Measurements from ENCODE around the gene TRIM29. TPM values are rescaled to one million over a fixed set of nuclear protein-coding genes. Genes with fewer than 3 reads are reported as not detected.

TRIM29 gene
- total RNA-seq, 1 experiment from 2014 or later: not detected

GRCh38 chr11:120097721-120098385, 40.1 kb downstream of the TRIM29 start:
- DNase-seq (ENCODE audit: low read depth): no peak

- no peak for DNase-seq (ENCODE audit: low read depth)
Measured at GRCh38 chr11:120096369-120097191, 41.3 kb downstream of the TRIM29 start.

DNA sequence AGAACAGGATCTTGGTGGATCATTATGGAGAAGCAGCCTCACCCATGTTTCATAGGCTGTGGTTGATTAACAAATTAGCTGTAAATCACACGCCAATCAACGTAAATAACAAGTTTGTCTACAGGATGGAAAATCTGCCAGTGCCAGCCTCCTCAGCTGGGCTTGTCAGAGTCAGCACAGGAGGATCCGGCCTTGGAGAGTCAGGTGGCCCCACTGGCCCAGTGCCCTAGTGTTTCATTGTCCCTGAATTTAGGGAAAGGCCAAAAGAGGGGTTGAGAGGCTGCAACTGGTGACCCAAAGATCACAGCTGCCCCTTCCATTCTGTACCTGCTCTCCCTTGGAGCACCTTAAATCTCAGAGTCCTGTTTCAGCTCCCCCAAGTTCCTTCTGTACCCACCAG, 42.4 kb downstream of the TRIM29 start:
- DNase-seq (ENCODE audit: low read depth): no peak

DNA sequence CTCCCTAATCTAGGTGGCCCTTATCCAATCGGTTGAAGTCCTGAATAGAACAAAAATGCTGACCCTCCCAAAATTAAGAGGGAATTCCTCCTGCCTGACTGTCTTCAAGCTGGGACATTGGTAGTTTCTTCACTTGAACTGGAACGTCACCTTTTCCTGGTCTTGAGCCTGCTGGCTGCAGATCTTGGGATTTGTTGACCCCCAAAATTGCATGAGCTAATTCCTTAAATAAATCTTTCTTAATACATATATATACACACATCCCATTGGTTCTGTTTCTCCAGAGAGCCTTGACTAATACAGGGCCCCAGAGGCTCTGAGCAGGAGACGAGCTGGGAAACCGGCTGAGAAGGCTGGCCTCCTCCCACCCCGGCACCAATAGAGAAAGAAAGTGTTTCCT, 46.2 kb downstream of the TRIM29 start:
- no peak for DNase-seq (ENCODE audit: low read depth)

DNA sequence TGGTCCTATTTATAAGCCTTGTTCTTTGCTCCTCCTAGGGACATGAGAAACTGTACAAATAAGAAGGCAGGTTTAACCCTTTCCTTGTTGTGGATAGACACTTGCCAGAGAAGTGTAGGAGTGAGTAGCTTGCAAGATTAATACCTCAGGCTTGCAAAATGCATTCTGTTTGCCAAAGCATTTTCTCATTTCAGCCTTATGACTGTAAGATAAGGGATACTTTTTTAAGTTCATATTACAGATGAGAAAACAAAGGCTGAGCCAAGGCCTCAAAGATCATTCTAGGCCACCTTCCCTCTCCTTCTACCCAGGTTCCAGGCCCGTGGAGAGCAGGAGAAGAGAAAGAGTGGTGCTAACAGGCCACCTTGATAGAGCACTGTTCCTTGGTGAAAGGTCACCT, 46.8 kb downstream of the TRIM29 start:
- DNase-seq (ENCODE audit: low read depth): no peak

GRCh38 chr11:120090411-120090810, 47.5 kb downstream of the TRIM29 start:
- DNase-seq (ENCODE audit: low read depth): no peak

DNA sequence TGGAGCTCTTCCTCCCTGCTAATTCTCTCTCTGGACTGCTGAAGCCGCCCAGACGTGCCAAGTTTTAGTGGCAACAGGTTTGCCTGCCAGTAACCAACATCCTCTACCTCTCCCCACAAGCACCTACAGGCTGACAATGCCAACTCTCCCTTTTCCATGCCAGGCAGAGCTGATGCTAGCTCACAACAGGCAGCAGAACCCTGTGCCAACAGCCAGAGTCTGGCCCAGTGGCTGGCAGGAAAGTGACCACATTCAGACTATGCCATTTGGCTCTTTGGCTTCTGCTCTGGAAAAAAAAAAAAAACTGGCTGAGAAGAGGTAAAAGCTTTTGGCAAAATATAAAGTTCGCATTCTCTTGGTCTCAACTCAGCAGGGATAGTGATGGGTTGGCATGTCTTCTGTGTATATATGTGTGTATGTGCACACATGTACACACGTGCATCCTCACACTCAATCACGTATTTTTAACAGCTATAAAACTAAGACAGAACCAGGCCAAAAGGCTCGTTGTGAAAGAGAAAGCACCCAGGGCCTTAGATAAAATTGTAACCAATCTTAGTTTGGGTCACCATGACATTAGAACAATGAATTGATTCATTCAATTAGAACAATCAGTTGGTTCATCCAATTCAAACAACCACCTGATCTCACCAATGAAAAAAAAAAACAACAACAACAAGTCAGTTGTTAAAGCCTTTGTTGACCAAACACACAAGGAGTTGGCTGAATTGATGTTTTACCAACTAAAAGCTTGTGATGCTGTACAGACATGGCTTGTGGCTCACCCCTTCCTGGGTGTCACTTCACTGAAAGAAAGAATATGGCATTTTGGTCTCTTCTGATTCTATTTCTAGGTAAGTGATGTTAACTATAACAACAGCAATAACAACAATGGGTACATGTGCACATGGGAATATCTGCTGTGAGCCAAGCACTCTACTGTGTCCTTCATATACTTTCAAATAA, 48.6 kb downstream of the TRIM29 start:
- DNase-seq (ENCODE audit: low read depth): no peak

DNA sequence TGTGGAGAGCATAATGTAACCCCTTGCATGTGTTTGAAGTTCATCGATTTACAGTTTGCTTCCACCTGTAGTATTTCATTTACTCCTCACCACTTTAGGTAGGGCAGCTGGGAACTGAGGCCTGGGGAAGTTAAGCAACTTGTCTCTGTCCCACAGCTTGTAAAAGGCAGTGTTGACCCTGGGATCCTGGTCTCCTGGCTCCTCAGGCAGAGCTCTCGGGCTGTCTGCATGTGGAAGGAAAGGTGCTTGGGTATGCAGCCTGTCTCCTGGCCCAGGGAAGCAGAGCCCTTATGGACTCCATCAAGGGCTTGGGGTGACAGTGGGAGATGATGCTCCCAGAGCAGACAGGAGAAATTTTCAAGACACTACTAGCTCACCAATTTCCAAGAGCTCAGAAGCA, 49.9 kb downstream of the TRIM29 start:
- DNase-seq (ENCODE audit: low read depth): no peak

DNA sequence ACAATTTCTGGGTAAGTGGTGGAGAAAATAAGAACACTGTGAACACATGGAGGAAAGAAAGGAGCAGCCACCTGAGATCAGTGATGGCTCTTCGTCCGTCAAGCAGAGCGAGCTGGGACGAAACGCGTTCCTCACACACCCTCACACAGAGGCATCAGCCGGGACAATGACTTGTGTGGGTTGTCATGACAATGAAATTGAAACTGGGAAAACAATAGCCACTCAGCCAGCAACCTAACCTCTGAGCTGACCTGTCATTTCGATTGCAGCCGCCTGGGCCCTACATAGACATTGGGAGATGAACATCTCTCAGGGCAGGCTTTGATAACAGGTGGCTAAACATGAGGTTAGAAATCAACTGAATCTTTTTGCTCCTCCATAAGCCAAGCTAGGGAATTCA, 51.3 kb downstream of the TRIM29 start:
- no peak for DNase-seq (ENCODE audit: low read depth)

- DNase-seq (ENCODE audit: low read depth): no peak
Measured at GRCh38 chr11:120079750-120080610, 57.9 kb downstream of the TRIM29 start.

GRCh38 chr11:120078397-120078796, 59.5 kb downstream of the TRIM29 start:
- DNase-seq (ENCODE audit: low read depth): no peak

GRCh38 chr11:120074076-120074475, 63.8 kb downstream of the TRIM29 start:
- DNase-seq (ENCODE audit: low read depth): no peak

DNA sequence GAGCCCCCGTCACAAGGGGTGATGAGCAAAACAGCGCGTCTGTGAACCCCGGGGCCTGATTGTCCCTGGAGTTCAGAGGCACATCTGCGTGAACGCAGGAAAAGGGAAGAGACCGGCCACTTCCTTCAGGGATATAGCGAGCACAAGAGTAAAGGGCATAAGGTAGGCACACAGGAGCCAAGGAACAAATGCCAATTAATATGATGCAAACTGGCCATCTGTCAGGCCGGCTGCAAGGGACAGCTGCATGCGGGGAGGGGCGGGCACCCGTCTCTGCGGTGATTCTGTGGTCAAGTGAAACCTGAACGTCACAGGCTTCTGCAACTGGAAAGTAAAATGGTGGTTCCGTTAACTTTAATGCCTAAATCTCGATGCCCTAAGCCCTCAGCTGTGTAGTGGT, 64.7 kb downstream of the TRIM29 start:
- peak; percentile 26 for DNase-seq (ENCODE audit: low read depth)

DNA sequence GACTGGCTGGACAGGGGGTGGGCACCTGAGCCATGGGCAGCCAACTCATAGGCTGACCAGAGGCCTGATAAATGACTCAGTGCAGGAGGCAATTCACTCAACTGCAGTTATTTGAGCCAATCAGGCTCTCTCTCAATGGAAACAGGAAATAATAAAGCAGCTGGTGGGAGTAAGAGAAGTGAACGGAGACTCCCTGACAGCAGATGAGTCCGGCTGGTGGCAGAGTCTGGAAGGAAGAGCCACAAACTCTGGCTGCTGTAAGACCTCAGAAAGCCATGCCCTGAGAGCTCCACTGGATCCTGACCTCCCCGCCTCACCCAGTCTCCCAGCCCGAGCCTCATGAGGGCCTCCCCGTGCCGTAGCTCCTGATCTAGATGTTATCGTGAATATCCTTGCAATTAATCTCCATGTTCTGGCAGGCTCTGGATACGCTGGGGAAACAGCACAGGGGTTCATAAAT, 69.8 kb downstream of the TRIM29 start:
- peak; percentile 29 for DNase-seq (ENCODE audit: low read depth)

DNA sequence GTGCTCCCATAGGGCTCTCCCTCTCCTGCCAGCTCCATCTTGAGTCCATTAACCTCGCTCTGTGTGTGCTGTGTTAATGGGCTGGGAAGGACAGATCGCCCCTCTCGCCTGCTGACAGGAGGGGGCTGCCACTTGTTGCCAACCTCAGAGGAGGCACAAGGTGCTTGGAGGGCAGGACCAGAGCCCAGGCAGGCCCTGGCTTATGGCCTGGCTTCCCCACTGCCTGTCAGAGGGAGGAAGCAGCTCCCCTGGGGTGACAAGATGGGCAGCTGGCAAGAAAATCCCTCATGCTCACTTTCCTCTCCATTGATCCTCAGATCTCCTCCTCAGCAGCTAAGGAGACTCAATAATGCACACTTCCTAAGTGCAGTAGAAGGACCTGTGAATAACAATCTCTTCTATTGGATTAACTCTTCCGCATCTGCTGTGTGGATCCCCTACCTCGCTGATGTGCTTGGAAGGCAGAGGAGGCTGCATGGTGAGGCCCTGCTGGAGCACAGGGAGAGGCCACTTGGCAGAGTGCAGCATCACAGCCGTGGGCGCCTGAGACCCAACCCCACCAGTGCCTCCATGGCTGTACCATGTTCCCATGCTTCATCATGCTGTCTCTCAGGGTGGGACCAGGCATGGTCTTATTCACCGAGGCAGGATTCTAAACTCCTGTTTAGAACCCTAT, 70.3 kb downstream of the TRIM29 start:
- DNase-seq (ENCODE audit: low read depth): no peak

- no peak for DNase-seq (ENCODE audit: low read depth)
Measured at GRCh38 chr11:120066738-120067437, 71.0 kb downstream of the TRIM29 start.

DNA sequence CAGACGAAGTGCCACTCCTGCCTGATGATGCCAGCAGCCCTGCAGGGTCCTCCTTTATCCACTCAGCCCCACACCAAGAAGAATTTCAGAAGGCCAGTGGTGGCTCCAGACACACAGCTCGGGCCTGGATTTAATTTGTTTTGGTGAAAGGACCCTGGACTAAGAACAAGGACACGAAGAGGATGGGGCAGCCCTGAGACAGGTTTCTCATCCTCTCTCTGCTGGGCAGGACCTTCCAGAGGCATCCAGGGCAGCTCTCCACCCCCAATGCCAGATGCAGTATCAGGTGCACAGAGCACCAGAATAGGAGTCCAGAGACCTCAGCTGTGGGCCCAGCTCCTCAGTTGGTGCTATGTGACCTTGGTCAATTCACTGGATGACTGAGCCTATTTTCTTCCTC, 72.0 kb downstream of the TRIM29 start:
- DNase-seq (ENCODE audit: low read depth): no peak

GRCh38 chr11:120065176-120065575, 72.7 kb downstream of the TRIM29 start:
- no peak for DNase-seq (ENCODE audit: low read depth)

DNA sequence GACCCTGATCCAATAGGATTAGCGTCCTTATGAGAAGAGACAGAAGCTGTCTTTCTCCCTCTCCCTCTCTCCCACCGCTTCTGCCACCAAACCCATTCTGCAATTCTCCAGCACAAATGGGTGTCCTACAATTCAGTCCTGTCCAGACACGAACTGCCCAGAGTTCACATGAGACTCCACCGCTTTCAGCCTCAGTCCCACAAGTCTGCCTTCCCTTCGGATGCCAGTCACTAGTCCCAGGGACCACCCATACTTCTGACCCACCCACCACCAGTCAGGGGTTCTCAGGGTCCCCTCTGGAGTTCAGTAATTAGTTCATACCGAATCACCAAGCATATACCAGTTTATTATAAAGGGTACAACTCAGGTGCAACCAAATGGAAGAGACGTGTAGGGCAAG, 73.6 kb downstream of the TRIM29 start:
- DNase-seq (ENCODE audit: low read depth): no peak
